RPMI8226 (cell line): ENCODE results near the gene PIK3AP1.
"Not testable (repeated sequence)": the region's sequence is repeated elsewhere in the genome, so short reads cannot be mapped to it uniquely, and the experiment has no call there.

Experiments used
- DNase-seq: peaks from one replicate; pipeline ENCODE4 v3.0.0-alpha.2; 2015

Gene PIK3AP1

DNA sequence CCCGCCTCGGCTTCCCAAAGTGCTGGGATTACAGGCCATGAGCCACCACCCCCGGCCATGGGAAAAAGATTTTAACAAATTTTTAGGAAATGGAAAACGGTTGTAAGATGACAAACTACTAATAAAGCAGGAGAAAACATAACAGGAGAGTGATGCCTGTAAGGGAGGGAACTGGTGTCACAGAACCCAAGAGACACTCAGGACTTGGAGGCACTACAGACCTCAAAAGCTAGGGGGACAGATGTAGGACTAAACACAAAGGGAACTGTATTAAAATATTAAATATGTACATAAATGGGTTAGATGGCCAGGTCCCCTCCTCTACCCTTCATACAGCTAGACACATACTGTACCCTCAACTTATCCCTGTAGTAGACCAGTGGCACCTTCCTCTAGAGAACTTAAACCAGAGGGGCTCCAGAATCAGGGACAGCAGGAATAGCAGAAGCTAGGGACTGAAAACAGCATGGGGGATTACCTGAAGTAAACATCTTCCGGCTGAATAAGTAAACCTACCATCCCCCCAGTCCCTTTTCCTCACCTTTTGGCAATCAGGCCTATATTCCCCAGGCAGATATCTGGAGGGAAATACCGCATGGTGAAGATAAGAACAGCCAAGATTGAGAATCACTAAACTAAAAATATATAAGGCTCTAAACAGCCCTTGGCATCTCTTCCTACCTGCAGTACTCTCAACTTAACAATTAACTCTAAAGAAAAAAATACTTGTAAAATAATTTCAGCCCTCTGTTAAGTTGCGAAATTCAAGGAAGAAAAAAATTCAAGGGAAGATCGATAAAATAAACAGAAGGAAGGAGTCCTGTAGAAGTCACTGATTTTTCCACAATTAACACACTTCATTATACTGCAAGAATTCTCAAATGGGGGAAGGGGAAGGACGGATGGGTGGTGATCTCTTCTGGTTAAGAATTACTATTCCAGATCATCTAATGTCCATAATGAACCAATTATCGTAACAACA is 149.0 kb downstream of the PIK3AP1 start:
- DNase-seq: no peak

DNA sequence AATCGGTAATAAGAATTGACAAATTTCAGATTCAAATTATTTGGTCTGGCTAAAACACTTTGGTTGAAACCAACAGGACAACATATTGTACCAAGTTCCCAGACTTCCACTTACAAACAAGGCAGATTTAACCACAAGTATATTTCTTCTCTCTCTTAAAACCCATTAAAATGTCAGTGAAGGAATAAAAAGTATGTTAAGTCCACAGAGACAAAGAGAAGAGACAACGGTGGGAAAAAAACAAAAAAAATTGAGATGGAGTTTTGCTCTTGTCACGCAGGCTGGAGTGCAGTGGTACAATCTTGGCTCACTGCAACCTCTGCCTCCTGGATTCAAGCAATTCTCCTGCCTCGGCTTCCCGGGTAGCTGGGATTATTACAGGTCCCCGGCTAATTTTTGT is 149.8 kb downstream of the PIK3AP1 start:
- no peak for DNase-seq

DNA sequence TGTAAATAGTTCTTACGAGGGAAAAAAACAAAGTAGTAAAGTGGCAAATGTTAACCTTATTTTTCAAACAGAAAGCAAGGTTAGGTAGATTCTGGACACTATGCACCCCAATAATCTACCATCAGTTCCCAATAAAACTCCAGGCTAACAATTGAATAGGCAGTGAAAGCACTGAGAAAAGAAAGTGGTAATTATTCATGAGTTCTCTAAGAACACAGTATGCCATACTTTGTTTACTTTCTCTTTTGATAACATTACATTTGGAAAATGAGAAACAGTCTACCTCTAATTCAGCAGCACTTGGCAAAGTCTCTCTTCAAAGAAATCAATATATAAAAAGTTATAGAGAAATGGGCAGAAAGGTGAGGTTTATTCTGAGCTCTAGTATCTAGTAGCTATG is 151.9 kb downstream of the PIK3AP1 start:
- no peak for DNase-seq

DNA sequence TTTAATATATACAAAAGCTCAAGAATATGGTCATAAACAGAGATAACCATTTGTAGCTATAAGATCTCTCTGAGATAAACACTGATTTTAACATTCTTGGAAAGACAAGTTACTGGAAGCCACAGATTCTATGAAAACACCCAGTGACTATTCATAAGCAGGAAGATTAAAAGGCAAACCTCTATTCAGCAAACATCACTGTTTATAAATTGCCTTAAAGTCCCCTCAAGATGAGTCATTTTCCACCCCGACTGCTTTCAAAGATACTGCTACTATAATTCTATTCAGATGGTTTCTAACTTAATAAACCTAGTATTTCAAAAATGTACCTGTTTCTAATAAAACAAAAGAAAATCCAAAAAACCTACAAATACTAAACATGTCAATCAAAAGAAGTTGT is 154.5 kb downstream of the PIK3AP1 start:
- DNase-seq: no peak

DNA sequence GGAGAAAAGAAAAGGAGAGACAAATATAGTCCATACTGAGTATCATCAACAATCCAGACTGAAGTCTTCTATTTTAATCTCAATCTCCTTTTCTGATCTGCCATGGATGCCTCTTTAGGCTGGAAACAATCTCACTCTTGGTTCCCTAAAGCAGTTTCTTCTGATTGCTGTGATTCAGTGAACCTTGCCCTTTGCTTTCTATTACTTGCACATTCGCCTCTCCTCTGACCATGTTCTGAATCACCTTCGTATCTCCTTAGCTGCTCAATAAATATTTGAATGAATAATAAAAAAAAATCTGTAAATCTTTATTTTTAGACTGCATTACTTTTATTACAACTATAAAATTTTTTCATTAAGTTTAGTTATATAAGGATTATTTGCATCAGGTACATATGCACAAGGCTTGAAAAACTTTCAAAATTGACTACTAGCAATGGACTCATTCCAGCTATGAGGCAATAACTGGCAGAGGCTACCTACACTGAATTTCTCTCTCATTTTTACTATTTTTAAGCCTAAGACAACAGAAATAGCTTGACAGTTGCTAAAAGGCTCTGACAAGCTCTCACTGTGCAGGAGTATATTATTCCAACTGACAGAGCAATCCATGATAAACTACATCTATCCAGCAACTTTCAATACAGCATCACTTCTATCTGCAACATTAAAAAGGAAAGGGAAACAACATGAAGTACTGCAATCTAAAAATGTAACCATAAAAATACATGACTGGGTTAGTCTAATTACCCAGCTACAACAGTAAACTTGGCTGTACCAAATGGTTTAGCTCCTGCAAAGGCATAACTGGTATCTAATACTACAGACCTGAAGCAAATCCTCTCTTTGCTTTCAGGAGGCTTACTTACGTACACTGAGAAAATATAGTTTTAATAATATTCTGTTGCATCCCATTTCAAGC is 159.1 kb downstream of the PIK3AP1 start:
- DNase-seq: no peak

DNA sequence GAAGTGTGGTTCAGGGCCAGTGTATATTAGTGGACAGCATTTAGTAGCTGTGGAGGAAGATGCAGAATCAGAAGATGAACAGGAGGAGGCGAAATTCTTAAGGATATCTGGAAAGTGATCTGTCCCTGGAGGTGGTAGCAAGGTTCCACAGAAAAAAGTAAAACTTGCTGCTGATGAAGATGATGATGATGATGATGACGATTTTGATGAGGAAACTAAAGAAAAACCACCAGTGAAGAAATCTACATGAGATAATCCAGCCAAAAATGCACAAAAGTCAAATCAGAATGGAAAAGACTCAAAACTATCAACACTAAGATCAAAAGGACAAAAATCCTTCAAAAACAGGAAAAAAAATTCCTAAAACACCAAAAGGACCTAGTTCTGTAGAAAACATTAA is 159.8 kb downstream of the PIK3AP1 start:
- no peak for DNase-seq

DNA sequence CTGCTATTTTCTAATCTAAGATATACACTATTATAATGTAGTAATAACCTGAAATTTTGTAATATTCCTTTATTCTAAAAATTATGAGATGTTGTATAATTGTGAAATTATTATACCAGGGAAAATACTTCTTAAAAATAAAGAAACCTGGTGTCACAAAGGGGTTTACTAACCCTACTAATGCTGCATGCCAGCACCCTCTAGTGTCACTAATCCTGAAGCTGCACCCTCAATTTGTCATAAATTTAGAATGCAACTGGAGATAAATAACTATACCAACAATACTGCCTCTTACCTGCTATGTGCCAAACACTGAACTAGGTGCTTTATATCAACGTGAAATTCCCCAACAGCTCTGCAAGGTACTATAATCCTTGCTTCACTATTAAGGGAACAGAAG is 164.3 kb downstream of the PIK3AP1 start:
- DNase-seq: no peak

DNA sequence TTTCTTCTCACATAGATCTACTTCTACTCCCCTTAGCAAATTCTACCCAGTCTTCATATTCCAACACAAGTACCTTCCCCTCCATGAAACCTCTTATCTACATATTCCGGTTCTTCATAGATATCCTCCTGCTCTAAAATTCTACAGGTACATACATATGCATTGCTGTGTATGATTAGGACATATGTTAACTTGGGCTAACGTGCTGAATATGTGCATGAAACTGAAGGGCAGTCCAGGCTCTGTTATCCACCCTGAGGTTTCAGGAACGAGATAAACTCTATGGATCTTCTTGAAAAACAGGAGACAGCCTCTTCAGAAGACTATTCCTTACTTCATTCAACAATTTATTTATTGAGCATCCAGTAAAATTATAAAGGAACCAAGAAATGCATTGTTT is 165.0 kb downstream of the PIK3AP1 start:
- no peak for DNase-seq

DNA sequence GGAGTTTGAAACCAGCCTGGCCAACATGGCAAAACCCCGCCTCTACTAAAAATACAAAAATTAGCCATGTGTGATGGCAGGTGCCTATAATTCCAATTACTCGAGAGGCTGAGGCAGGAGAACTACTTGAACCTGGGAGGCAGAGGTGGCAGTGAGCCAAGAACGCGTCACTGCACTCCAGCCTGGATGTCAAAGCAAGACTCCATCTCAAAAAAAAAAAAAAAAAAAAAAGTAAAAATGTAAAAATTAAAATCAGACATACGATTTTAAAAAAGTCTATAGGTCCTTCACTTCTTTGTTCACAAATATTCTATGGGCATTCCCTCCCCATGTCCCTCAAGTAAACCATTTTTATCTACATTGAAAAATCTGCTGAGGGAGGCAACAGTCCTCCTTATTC is 171.7 kb downstream of the PIK3AP1 start:
- DNase-seq: no peak

DNA sequence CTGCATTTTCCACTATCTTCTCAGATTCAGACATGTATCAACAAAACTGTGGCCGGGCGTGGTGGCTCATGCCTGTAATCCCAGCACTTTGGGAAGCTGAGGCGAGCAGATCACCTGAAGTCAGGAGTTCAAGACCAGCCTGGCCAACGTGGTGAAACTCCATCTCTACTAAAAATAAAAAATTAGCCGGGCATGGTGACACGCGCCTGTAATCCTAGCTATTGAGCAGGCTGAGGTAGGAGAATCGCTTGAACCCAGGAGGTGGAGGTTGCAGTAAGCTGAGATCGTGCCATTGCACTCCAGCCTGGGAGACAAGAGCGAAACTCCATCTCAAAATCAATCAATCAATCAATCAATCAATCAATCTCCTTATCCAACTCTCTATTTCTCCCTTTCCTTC is 174.8 kb downstream of the PIK3AP1 start:
- not testable (repeated sequence) for DNase-seq
